Measurements from ENCODE around the gene GTSF1L. TPM values are rescaled to one million over a fixed set of nuclear protein-coding genes. Genes with fewer than 3 reads are reported as not detected.

GTSF1L gene
- total RNA-seq, 2 donors from 2014 or later, result not detected

DNA sequence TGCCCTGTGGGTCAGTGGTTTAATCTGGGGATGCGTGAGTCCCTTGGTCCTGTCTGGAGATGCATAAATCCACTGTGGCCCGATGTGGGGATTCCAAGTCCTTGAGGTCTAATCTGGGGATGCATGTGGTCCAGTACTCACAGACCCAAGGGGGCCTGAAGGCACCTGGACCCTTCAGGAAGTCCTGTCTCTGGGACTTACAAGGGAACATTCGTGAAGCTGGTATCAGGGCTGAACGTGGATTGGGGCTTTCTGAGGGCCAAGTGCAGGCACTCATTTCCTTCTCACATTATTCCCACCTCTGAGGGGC is 25.2 kb upstream of the GTSF1L start:
- peaks cover 21% of the 10 kb centered on the region for H3K4me1 Mint-ChIP-seq
- peak overlapping the region; percentile 88 for H3K27ac Mint-ChIP-seq
- H3K36me3 Mint-ChIP-seq (ENCODE audit: low read depth), result no peaks in the 10 kb centered on the region
- H3K4me3 Mint-ChIP-seq, result peak overlapping the region; percentile 59
- no peaks in the 10 kb centered on the region for H3K9me3 Mint-ChIP-seq
- ATAC-seq (replicated peaks), result no peak
- no peaks in the 10 kb centered on the region for H3K27me3 Mint-ChIP-seq

DNA sequence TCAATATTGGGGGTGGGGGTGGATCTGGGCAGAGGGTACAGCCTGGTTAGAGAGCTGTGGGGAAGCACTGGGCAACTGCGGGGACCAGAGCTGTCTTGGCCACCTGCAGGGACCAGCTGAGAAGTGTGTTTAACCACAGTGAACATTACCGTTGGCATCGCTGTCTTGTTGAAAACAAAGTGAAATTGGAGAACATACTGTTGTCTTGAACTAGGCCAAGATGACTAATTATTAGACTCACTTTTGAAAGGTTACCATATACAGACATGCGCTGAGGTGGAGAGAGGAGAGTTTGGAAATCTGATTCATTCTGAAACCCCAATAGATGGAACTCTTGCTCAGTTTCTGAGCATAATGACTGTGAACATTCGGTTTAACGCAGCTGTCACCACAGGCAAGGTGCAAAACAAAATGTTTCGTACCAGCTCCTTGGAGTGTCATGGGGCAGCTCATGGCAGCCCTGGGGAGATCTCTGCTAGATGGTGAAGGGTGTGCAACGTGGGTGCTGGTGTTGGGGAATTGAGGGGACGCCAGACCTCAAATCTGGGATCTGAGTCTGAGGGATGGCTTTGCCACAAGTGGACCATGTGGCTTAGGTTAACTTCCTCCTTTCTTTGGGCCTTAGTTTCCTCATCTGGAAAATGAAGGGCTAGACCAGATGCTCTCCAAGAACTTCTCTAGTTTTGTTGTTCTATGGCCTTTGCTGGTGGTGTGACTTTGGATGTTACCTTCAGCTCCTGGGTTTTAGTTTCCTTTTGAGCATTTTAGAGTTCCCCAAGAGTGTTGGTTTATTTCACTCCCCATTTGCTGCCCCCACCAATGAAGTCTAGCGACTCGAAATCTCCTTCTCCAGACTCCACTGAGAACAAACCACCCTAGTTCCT is 24.6 kb upstream of the GTSF1L start:
- Mint-ChIP-seq H3K4me3 (peak overlapping the region; percentile 59), H3K4me1 (peaks cover 21% of the 10 kb centered on the region), H3K36me3 (ENCODE audit: low read depth) (no peaks in the 10 kb centered on the region), H3K27ac (peak overlapping the region; percentile 88), H3K27me3 (peaks cover 2% of the 10 kb centered on the region), H3K9me3 (no peaks in the 10 kb centered on the region)
- peak; percentile 86 for ATAC-seq (replicated peaks)

DNA sequence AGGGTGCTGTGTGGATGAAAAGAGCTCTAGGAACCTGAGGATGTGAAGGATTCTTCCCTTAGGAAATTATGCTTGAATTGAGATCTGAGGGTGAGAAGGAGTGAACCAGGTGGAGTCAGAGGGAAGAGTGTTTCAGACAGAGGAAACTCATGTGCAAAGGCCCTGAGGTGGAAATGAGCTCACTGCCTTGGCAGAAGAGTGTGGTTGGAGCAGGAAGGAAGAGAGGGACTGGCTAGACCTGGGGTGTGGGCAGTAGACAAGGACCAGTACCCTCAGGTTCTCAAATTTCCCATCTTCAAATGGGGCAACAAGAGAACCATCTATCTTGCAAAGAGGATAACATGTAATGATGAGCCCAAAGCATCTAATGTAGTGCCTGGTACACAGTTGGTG is 24.0 kb upstream of the GTSF1L start:
- no peaks in the 10 kb centered on the region for H3K36me3 Mint-ChIP-seq (ENCODE audit: low read depth)
- no peaks in the 10 kb centered on the region for H3K9me3 Mint-ChIP-seq
- H3K27ac Mint-ChIP-seq, result peak overlapping the region; percentile 88
- peaks cover 5% of the 10 kb centered on the region for H3K27me3 Mint-ChIP-seq
- peak overlapping the region; percentile 59 for H3K4me3 Mint-ChIP-seq
- ATAC-seq (replicated peaks), result peak; percentile 26
- H3K4me1 Mint-ChIP-seq, result peaks cover 21% of the 10 kb centered on the region

GRCh38 chr20:43749734-43750294 is 23.0 kb upstream of the GTSF1L start:
- Mint-ChIP-seq H3K4me3 (peak overlapping the region; percentile 46), H3K36me3 (ENCODE audit: low read depth) (no peaks in the 10 kb centered on the region), H3K9me3 (no peaks in the 10 kb centered on the region), H3K27me3 (peaks cover 5% of the 10 kb centered on the region), H3K27ac (peak overlapping the region; percentile 88), H3K4me1 (peaks cover 21% of the 10 kb centered on the region)
- ATAC-seq (replicated peaks), result no peak

- no peaks in the 10 kb centered on the region for H3K36me3 Mint-ChIP-seq (ENCODE audit: low read depth)
- H3K4me1 Mint-ChIP-seq, result peaks cover 21% of the 10 kb centered on the region
- no peak overlapping the region for H3K4me3 Mint-ChIP-seq
- no peak overlapping the region for H3K27ac Mint-ChIP-seq
- H3K9me3 Mint-ChIP-seq, result no peaks in the 10 kb centered on the region
- ATAC-seq (replicated peaks), result no peak
- H3K27me3 Mint-ChIP-seq, result peaks cover 10% of the 10 kb centered on the region
Observed at GRCh38 chr20:43748274-43748673, 21.5 kb upstream of the GTSF1L start.

DNA sequence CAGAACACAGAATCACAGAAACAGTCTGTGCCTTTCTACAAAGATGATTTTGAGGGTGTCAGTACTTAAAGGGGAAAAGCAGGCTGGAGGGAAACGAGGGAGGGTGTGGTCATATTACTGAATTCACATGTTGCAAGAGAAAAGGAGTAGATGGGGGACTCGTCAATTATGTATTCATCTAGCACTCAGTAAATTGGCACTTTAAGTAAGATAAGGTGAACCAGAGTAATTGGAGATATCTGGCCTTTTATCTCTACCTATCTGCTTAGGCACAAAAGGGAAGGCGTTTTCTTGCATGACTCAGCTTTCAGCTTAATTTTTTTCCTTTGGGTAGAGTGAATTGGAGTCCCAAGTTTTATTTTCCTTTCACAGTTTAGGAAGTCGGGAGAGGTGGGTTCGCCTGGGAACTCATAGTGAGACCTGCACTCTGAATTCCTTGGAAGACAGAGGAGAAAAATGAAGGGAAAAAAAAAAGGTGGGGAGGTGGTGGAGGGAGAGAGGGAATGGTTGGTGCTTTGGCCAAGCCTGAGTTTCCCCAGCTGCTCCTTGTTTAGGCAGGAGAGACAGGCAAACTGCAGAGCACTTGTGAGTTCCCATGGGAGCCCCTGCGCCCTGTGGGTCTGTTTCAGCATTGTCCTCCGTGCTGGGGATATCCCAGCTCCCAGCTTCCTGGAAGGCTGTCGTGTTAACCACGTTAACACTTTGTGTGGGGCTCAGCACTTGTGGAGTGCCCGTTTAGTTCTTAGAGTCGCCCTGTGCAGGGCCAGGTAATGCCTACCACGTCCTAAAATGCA is 19.7 kb upstream of the GTSF1L start:
- no peaks in the 10 kb centered on the region for H3K36me3 Mint-ChIP-seq (ENCODE audit: low read depth)
- peaks cover 9% of the 10 kb centered on the region for H3K4me1 Mint-ChIP-seq
- peaks cover 13% of the 10 kb centered on the region for H3K27me3 Mint-ChIP-seq
- ATAC-seq (replicated peaks), result no peak
- H3K27ac Mint-ChIP-seq, result no peak overlapping the region
- no peak overlapping the region for H3K4me3 Mint-ChIP-seq
- no peaks in the 10 kb centered on the region for H3K9me3 Mint-ChIP-seq

DNA sequence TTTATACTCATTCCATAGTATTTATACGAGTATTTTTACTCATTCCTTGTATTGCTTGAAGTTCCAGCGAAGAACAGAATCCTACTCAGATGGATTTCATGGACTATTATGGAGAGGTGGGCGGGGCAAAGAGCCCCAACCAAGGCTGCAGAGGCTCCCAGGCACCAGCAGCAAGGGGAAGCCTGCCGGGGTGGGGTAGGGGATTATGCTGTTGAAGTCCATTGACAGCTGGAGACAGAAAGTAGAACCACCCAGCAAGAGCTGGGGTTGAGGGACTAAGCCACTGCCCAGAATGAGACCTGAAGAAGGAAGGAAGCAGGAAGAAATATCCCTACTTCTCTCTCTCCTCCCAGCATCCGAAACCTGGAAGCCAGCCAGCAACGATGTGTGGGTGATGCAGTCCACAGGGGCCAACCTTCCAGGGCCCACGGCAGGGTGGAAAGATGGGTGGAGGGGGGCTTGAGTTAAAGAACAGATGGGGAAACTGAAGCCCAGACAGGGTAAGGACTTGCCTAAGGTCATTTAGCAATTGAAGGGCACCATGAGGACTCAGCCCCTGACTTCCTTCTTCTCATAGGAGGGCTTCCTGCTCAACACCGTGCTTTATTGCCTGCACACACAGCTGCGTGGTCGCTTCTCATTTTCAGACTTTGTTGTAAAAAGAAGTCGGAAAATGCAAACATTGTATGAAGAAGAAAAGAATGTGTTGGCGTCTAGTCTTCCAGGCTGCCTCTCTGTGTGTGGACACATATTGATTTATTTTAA is 18.3 kb upstream of the GTSF1L start:
- no peaks in the 10 kb centered on the region for H3K36me3 Mint-ChIP-seq (ENCODE audit: low read depth)
- peaks cover 13% of the 10 kb centered on the region for H3K27me3 Mint-ChIP-seq
- no peak for ATAC-seq (replicated peaks)
- no peaks in the 10 kb centered on the region for H3K4me1 Mint-ChIP-seq
- H3K9me3 Mint-ChIP-seq, result no peaks in the 10 kb centered on the region
- no peak overlapping the region for H3K27ac Mint-ChIP-seq
- no peak overlapping the region for H3K4me3 Mint-ChIP-seq

GRCh38 chr20:43744151-43744611 is 17.4 kb upstream of the GTSF1L start:
- Mint-ChIP-seq H3K4me1 (no peaks in the 10 kb centered on the region), H3K36me3 (ENCODE audit: low read depth) (no peaks in the 10 kb centered on the region), H3K4me3 (no peak overlapping the region), H3K9me3 (no peaks in the 10 kb centered on the region), H3K27ac (no peak overlapping the region), H3K27me3 (peaks cover 13% of the 10 kb centered on the region)
- peak; percentile 29 for ATAC-seq (replicated peaks)

DNA sequence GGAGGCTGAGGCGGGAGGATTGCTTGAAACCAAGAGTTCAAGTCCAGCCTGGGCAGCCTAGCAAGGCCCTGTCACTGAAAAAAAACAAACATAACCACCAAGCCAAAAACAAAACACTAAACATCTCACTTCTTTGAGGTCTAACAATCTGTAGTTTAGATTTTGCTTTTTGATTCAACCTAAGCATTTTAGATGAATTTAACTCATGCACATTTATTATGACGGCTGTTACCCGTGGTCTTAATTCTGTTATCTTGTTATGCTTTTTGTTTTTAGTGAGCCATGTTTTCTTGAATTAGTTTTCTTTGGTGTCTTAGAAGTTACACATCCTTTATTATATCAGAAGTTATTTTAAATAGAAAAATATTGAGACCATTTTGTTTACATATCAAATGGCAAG is 13.8 kb upstream of the GTSF1L start:
- H3K27me3 Mint-ChIP-seq, result peaks cover 8% of the 10 kb centered on the region
- ATAC-seq (replicated peaks), result no peak
- no peak overlapping the region for H3K27ac Mint-ChIP-seq
- H3K36me3 Mint-ChIP-seq (ENCODE audit: low read depth), result no peaks in the 10 kb centered on the region
- H3K9me3 Mint-ChIP-seq, result no peaks in the 10 kb centered on the region
- H3K4me3 Mint-ChIP-seq, result no peak overlapping the region
- H3K4me1 Mint-ChIP-seq, result no peaks in the 10 kb centered on the region

DNA sequence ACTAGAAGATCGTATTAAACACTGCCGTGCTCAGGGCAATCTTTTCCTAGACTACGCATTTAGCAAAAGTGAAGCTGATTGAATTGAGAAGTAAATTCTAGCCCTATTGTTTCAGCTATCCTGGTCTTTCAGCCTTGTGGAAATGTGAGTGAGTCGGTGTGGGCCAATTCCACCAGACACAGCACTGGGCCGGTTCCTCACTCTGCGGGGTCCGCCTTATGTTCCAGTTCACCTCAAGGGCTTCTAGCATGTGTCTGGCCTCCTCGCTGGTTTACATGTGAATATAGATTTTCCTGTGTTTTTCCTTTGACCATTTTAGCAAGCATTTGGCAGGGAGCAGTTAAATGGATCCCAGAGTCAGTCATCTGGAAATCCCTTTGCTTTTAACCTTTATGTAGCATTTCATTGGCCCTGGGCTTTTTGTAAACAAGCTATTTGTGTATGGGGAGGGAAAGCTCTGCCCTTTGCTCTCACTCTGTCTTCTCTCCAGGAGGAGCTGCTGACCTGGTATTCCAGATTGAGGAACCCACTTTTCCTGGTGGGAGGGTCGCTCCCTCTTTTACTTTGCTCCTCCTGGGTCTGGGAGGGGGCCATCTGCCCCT is 12.4 kb upstream of the GTSF1L start:
- Mint-ChIP-seq H3K27ac (no peak overlapping the region), H3K27me3 (peaks cover 8% of the 10 kb centered on the region)

GRCh38 chr20:43737925-43738324 is 11.1 kb upstream of the GTSF1L start:
- no peak overlapping the region for H3K27ac Mint-ChIP-seq
- no peak for ATAC-seq (replicated peaks)
- H3K4me1 Mint-ChIP-seq, result no peaks in the 10 kb centered on the region
- peaks cover 3% of the 10 kb centered on the region for H3K27me3 Mint-ChIP-seq
- H3K36me3 Mint-ChIP-seq (ENCODE audit: low read depth), result no peaks in the 10 kb centered on the region
- no peaks in the 10 kb centered on the region for H3K9me3 Mint-ChIP-seq
- H3K4me3 Mint-ChIP-seq, result no peak overlapping the region

More for the DNA sequence above, 12.4 kb upstream of the GTSF1L start:
- Mint-ChIP-seq H3K9me3 (no peaks in the 10 kb centered on the region), H3K4me1 (no peaks in the 10 kb centered on the region), H3K36me3 (ENCODE audit: low read depth) (no peaks in the 10 kb centered on the region), H3K4me3 (no peak overlapping the region)
- no peak for ATAC-seq (replicated peaks)

- Mint-ChIP-seq H3K4me3 (no peak overlapping the region), H3K27ac (no peak overlapping the region), H3K4me1 (no peaks in the 10 kb centered on the region), H3K27me3 (peaks cover under 1% of the 10 kb centered on the region), H3K36me3 (ENCODE audit: low read depth) (no peaks in the 10 kb centered on the region), H3K9me3 (no peaks in the 10 kb centered on the region)
- peak; percentile 83 for ATAC-seq (replicated peaks)
Observed at GRCh38 chr20:43736588-43737158, 9.9 kb upstream of the GTSF1L start.

GRCh38 chr20:43731927-43732326 is 5.1 kb upstream of the GTSF1L start:
- no peaks in the 10 kb centered on the region for H3K36me3 Mint-ChIP-seq (ENCODE audit: low read depth)
- H3K27ac Mint-ChIP-seq, result no peak overlapping the region
- H3K27me3 Mint-ChIP-seq, result no peaks in the 10 kb centered on the region
- no peak for ATAC-seq (replicated peaks)
- peaks cover 4% of the 10 kb centered on the region for H3K9me3 Mint-ChIP-seq
- H3K4me1 Mint-ChIP-seq, result peaks cover 13% of the 10 kb centered on the region
- H3K4me3 Mint-ChIP-seq, result no peak overlapping the region
